SU-DHL-6 (cell line): ENCODE results near the gene PC.

ENCODE experiments used
- CTCF ChIP-seq: fragments of 200-600 bp; sonication (generic); IDR thresholded peaks from one replicate; pipeline ENCODE4 v1.5.1; 2017; ENCODE audit warnings: antibody characterized with exemption, mild to moderate bottlenecking, low read length, moderate library complexity; ENCODE audit not compliant: insufficient read depth, poor library complexity, severe bottlenecking
- EZH2phosphoT487 ChIP-seq: fragments of 200-600 bp; sonication (generic), shearing (Covaris generic); conservative IDR thresholded peaks from 2 replicates; pipeline ENCODE4 v1.6.1; 2018; ENCODE audit warnings: mild to moderate bottlenecking, antibody characterized with exemption, low read length, moderate library complexity, mixed read lengths

GRCh38 chr11:66970371-66970806, 12.2 kb upstream of the PC start:
- no peak for TF ChIP-seq CTCF
- no peak for TF ChIP-seq EZH2phosphoT487
